Measurements from ENCODE around the gene QSOX1. TPM values are rescaled to one million over a fixed set of nuclear protein-coding genes. Genes with fewer than 3 reads are reported as not detected.

The QSOX1 gene
- total RNA-seq, 2 experiments from 2014 or later = 27.6 to 31.9 TPM

GRCh38 chr1:180211860-180212229 is 57.2 kb downstream of the QSOX1 start:
- Mint-ChIP-seq H3K36me3 (ENCODE audit: low read depth) (no peaks in the 10 kb centered on the region), H3K4me3 (no peak overlapping the region), H3K27me3 (ENCODE audit: low read depth) (peaks cover 4% of the 10 kb centered on the region), H3K4me1 (ENCODE audit: low read depth) (peaks cover 20% of the 10 kb centered on the region), H3K9me3 (no peaks in the 10 kb centered on the region), H3K27ac (no peak overlapping the region)
- CTCF ChIA-PET = no interaction called here
- DNase-seq = no peak
- intact Hi-C loops (cut with micrococcal nuclease) = loop anchor here (2.0 kb wide), 1 partner anchor 33 kb away; no protein-coding TSS in a partner anchor

GRCh38 chr1:180213401-180214170 is 58.9 kb downstream of the QSOX1 start:
- peaks cover 4% of the 10 kb centered on the region for H3K27me3 Mint-ChIP-seq (ENCODE audit: low read depth)
- no peak overlapping the region for H3K27ac Mint-ChIP-seq
- H3K36me3 Mint-ChIP-seq (ENCODE audit: low read depth) = no peaks in the 10 kb centered on the region
- H3K9me3 Mint-ChIP-seq = no peaks in the 10 kb centered on the region
- CTCF ChIA-PET = interaction anchor here (0.7 to 1.2 kb wide), 3 partner anchors 17 to 229 kb away, joined by 3 to 4 read pairs (median 3); no protein-coding TSS in a partner anchor
- H3K4me3 Mint-ChIP-seq = peak overlapping the region; percentile 56
- peak; percentile 80 for DNase-seq
- H3K4me1 Mint-ChIP-seq (ENCODE audit: low read depth) = peaks cover 20% of the 10 kb centered on the region
- intact Hi-C loops (cut with micrococcal nuclease) = loop anchor here (1.0 to 2.0 kb wide), 3 partner anchors 16 to 35 kb away; no protein-coding TSS in a partner anchor

GRCh38 chr1:180215856-180216625 is 61.4 kb downstream of the QSOX1 start:
- intact Hi-C loops (cut with micrococcal nuclease) = no loop called here
- Mint-ChIP-seq H3K27me3 (ENCODE audit: low read depth) (peaks cover 4% of the 10 kb centered on the region), H3K27ac (no peak overlapping the region), H3K9me3 (no peaks in the 10 kb centered on the region), H3K4me3 (no peak overlapping the region), H3K4me1 (ENCODE audit: low read depth) (peaks cover 20% of the 10 kb centered on the region), H3K36me3 (ENCODE audit: low read depth) (no peaks in the 10 kb centered on the region)
- DNase-seq = no peak
- CTCF ChIA-PET = interaction anchor here (0.9 kb wide), 1 partner anchor 10 kb away, joined by 3 read pairs; no protein-coding TSS in a partner anchor

- intact Hi-C loops (cut with micrococcal nuclease) = no loop called here
- DNase-seq = no peak
- Mint-ChIP-seq H3K4me3 (no peak overlapping the region), H3K27me3 (ENCODE audit: low read depth) (peaks cover 2% of the 10 kb centered on the region), H3K36me3 (ENCODE audit: low read depth) (no peaks in the 10 kb centered on the region), H3K27ac (no peak overlapping the region), H3K4me1 (ENCODE audit: low read depth) (peaks cover 20% of the 10 kb centered on the region), H3K9me3 (no peaks in the 10 kb centered on the region)
- CTCF ChIA-PET = interaction anchor here (1.0 kb wide), 2 partner anchors 266 to 356 kb away, joined by 3 to 10 read pairs; no protein-coding TSS in a partner anchor
Measured at GRCh38 chr1:180217006-180217405, 62.3 kb downstream of the QSOX1 start.

- CTCF ChIA-PET = no interaction called here
- DNase-seq = no peak
- no peak overlapping the region for H3K27ac Mint-ChIP-seq
- no peaks in the 10 kb centered on the region for H3K9me3 Mint-ChIP-seq
- intact Hi-C loops (cut with micrococcal nuclease) = no loop called here
- H3K36me3 Mint-ChIP-seq (ENCODE audit: low read depth) = no peaks in the 10 kb centered on the region
- peaks cover 10% of the 10 kb centered on the region for H3K4me1 Mint-ChIP-seq (ENCODE audit: low read depth)
- H3K4me3 Mint-ChIP-seq = no peak overlapping the region
- H3K27me3 Mint-ChIP-seq (ENCODE audit: low read depth) = peaks cover 7% of the 10 kb centered on the region
Measured at GRCh38 chr1:180218806-180219765, 64.4 kb downstream of the QSOX1 start.

- Mint-ChIP-seq H3K27ac (no peak overlapping the region), H3K4me3 (no peak overlapping the region), H3K4me1 (ENCODE audit: low read depth) (peaks cover 10% of the 10 kb centered on the region), H3K27me3 (ENCODE audit: low read depth) (peaks cover 12% of the 10 kb centered on the region), H3K9me3 (no peaks in the 10 kb centered on the region), H3K36me3 (ENCODE audit: low read depth) (no peaks in the 10 kb centered on the region)
- intact Hi-C loops (cut with micrococcal nuclease) = loop anchor here (10.0 kb wide), 1 partner anchor 1075 kb away; no protein-coding TSS in a partner anchor
- no peak for DNase-seq
- CTCF ChIA-PET = no interaction called here
Measured at GRCh38 chr1:180219776-180220175, 65.1 kb downstream of the QSOX1 start.

GRCh38 chr1:180221462-180221861 is 66.8 kb downstream of the QSOX1 start:
- DNase-seq = no peak
- H3K27ac Mint-ChIP-seq = no peak overlapping the region
- CTCF ChIA-PET = no interaction called here

GRCh38 chr1:180224902-180225301 is 70.2 kb downstream of the QSOX1 start:
- CTCF ChIA-PET = interaction anchor here (0.6 kb wide), 1 partner anchor 148 kb away, joined by 4 read pairs; no protein-coding TSS in a partner anchor
- Mint-ChIP-seq H3K4me3 (no peak overlapping the region), H3K27ac (no peak overlapping the region), H3K9me3 (no peaks in the 10 kb centered on the region), H3K4me1 (ENCODE audit: low read depth) (peaks cover 5% of the 10 kb centered on the region), H3K27me3 (ENCODE audit: low read depth) (peaks cover 42% of the 10 kb centered on the region), H3K36me3 (ENCODE audit: low read depth) (no peaks in the 10 kb centered on the region)
- DNase-seq = no peak
- intact Hi-C loops (cut with micrococcal nuclease) = loop anchor here (10.0 kb wide), 1 partner anchor 1080 kb away; no protein-coding TSS in a partner anchor

More at GRCh38 chr1:180221462-180221861, 66.8 kb downstream of the QSOX1 start:
- intact Hi-C loops (cut with micrococcal nuclease) = loop anchor here (10.0 kb wide), 1 partner anchor 1077 kb away; no protein-coding TSS in a partner anchor
- Mint-ChIP-seq H3K36me3 (ENCODE audit: low read depth) (no peaks in the 10 kb centered on the region), H3K4me1 (ENCODE audit: low read depth) (no peaks in the 10 kb centered on the region), H3K4me3 (no peak overlapping the region), H3K9me3 (no peaks in the 10 kb centered on the region), H3K27me3 (ENCODE audit: low read depth) (peaks cover 19% of the 10 kb centered on the region)

- CTCF ChIA-PET = interaction anchor here (0.6 to 1.4 kb wide), 2 partner anchors 9 to 148 kb away, joined by 3 to 4 read pairs; no protein-coding TSS in a partner anchor
- Mint-ChIP-seq H3K4me3 (no peak overlapping the region), H3K27me3 (ENCODE audit: low read depth) (peaks cover 44% of the 10 kb centered on the region), H3K4me1 (ENCODE audit: low read depth) (peaks cover 5% of the 10 kb centered on the region), H3K9me3 (no peaks in the 10 kb centered on the region), H3K27ac (no peak overlapping the region), H3K36me3 (ENCODE audit: low read depth) (no peaks in the 10 kb centered on the region)
- intact Hi-C loops (cut with micrococcal nuclease) = loop anchor here (10.0 kb wide), 1 partner anchor 1081 kb away; no protein-coding TSS in a partner anchor
- DNase-seq = no peak
Measured at GRCh38 chr1:180225403-180225802, 70.7 kb downstream of the QSOX1 start.

GRCh38 chr1:180227861-180228647 is 73.4 kb downstream of the QSOX1 start:
- Mint-ChIP-seq H3K27me3 (ENCODE audit: low read depth) (peaks cover 62% of the 10 kb centered on the region), H3K36me3 (ENCODE audit: low read depth) (no peaks in the 10 kb centered on the region), H3K9me3 (no peaks in the 10 kb centered on the region), H3K27ac (no peak overlapping the region), H3K4me1 (ENCODE audit: low read depth) (peaks cover 15% of the 10 kb centered on the region), H3K4me3 (peak overlapping the region; percentile 57)
- DNase-seq = no peak
- CTCF ChIA-PET = no interaction called here
- intact Hi-C loops (cut with micrococcal nuclease) = loop anchor here (1.0 to 10.0 kb wide), 2 partner anchors 8 to 1083 kb away; no protein-coding TSS in a partner anchor
